Tibial artery (tissue), 4 donors: ENCODE data around the gene KIF14.
"Not testable (repeated sequence)": the region's sequence is repeated elsewhere in the genome, so short reads cannot be mapped to it uniquely, and the experiment has no call there.

Experiments
- DNase-seq, 2 donors: peaks; one replicate each; pipeline ENCODE4 v3.0.0-alpha.2; 2019
- H3K27ac ChIP-seq, 2 donors: fragments of 200-600 bp; sonication (generic) in 1 of 2; 1 replicate in 1 of 2; 2 replicates in 1 of 2; pipeline ENCODE4 v1.5.1; 2018 to 2019; ENCODE audit warnings: mild to moderate bottlenecking in 1 of 2
- H3K27me3 ChIP-seq, 2 donors: fragments of 200-600 bp; sonication (generic) in 1 of 2; one replicate each; pipeline versions ENCODE4 v1.5.1 to v1.6.0; 2016 to 2019
- H3K36me3 ChIP-seq, 3 donors: fragments of 200-600 bp; sonication (generic) in 2 of 3; one replicate each; pipeline ENCODE4 v1.5.1; 2016 to 2019; ENCODE audit warnings: mild to moderate bottlenecking in 2 of 3
- H3K4me1 ChIP-seq, 4 donors: fragments of 200-600 bp; sonication (generic) in 2 of 4; 1 replicate in 3 of 4; 2 replicates in 1 of 4; pipeline ENCODE4 v1.5.1; 2016 to 2019
- H3K4me3 ChIP-seq, 2 donors: fragments of 200-600 bp; sonication (generic) in 1 of 2; 1 replicate in 1 of 2; 2 replicates in 1 of 2; pipeline ENCODE4 v1.5.1; 2018 to 2019; ENCODE audit warnings: mild to moderate bottlenecking in 2 of 2
- H3K9me3 ChIP-seq, 3 donors: fragments of 200-600 bp; sonication (generic) in 1 of 3; one replicate each; pipeline ENCODE4 v1.5.1; 2016 to 2019
- intact Hi-C: fragments of 100-400 bp; cut with DNase I; formaldehyde crosslinking; loops from one replicate; pipeline ENCODE4 v1.15.0; 2023; ENCODE audit warnings: low total_unique reads
- TF ChIP-seq, protein P1 (sequence below), 2 experiments: fragments of 200-600 bp in 1 of 2; fragments of 450-650 bp in 1 of 2; IDR thresholded peaks; one replicate each; pipeline ENCODE4 v1.5.1; 2017 to 2019; ENCODE audit warnings: antibody characterized with exemption in 2 of 2, mild to moderate bottlenecking in 1 of 2, moderate library complexity in 1 of 2

The KIF14 gene

DNA sequence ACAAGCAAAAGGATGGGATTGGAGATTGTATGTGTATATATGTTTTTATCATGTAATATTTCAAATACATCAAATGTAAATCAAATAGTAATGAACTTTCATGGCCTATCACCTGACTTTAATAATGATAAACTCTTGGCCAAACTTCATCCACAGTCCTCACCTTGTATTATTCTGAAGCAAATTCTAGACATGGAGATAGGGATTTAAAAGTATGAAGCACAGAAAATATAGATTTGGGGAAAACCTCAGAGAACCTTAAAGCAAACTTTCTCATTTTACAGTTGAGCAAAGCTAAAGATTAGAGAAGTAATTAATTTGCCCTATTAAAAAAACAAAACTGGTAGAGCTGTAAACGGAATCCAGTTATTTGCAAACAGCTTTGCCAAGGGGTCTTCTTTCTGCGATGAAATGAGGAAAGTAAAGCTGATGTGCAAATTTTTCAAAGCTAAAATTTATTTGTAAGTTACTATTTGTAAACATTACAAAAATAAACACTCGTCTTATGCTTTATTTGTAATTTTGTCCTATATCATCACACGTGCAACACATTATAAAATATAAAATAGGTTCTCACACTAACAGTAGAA is 19.9 kb upstream of the KIF14 start:
- Histone ChIP-seq H3K4me3 (no peak overlapping the region), H3K4me1 (no peaks in the 10 kb centered on the region), H3K9me3 (no peaks in the 10 kb centered on the region), H3K27me3 (no peaks in the 10 kb centered on the region), H3K36me3 (peaks cover 4 to 24% (median 6%) of the 10 kb centered on the region in 3 donors), H3K27ac (no peak overlapping the region)
- intact Hi-C loops: no loop called here
- TF ChIP-seq, protein P1, sequence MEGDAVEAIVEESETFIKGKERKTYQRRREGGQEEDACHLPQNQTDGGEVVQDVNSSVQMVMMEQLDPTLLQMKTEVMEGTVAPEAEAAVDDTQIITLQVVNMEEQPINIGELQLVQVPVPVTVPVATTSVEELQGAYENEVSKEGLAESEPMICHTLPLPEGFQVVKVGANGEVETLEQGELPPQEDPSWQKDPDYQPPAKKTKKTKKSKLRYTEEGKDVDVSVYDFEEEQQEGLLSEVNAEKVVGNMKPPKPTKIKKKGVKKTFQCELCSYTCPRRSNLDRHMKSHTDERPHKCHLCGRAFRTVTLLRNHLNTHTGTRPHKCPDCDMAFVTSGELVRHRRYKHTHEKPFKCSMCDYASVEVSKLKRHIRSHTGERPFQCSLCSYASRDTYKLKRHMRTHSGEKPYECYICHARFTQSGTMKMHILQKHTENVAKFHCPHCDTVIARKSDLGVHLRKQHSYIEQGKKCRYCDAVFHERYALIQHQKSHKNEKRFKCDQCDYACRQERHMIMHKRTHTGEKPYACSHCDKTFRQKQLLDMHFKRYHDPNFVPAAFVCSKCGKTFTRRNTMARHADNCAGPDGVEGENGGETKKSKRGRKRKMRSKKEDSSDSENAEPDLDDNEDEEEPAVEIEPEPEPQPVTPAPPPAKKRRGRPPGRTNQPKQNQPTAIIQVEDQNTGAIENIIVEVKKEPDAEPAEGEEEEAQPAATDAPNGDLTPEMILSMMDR (IDR thresholded peaks at IDR 0.05): no peak
- DNase-seq: no peak

GRCh38 chr1:200638073-200638472 is 17.5 kb upstream of the KIF14 start:
- Histone ChIP-seq H3K9me3 (no peaks in the 10 kb centered on the region), H3K4me1 (no peaks in the 10 kb centered on the region), H3K27ac (no peak overlapping the region), H3K27me3 (no peaks in the 10 kb centered on the region), H3K4me3 (no peak overlapping the region), H3K36me3 (peaks cover 3 to 12% (median 6%) of the 10 kb centered on the region in 3 donors)
- intact Hi-C loops: no loop called here
- TF ChIP-seq, protein P1 (IDR thresholded peaks at IDR 0.05): no peak
- no peak for DNase-seq

DNA sequence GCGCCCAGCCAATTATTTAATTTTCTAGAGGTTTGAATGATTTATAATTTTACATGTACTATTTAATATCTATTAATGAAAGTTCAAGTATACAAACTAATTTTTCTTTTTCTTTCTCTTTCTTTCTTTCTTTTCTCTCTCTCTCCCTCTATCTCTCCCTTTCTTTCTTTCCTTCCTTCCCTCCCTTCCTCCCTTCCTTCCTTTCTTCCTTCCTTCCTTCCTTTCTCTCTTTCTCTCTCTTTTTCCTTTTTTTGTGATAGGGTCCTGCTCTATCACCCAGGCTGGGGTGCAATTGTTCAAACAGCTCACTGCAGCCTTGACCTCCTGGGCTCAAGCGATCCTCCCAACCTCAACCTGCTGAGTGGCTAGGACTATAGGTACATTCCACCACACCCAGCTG is 16.1 kb upstream of the KIF14 start:
- H3K4me3 ChIP-seq: no peak overlapping the region
- H3K27ac ChIP-seq: no peak overlapping the region
- H3K36me3 ChIP-seq: peaks cover 0 to 11% (median 6%) of the 10 kb centered on the region in 3 donors
- TF ChIP-seq, protein P1 (IDR thresholded peaks at IDR 0.05): no peak
- no peaks in the 10 kb centered on the region for H3K4me1 ChIP-seq
- no peaks in the 10 kb centered on the region for H3K27me3 ChIP-seq
- intact Hi-C loops: no loop called here
- no peak for DNase-seq
- H3K9me3 ChIP-seq: no peaks in the 10 kb centered on the region

- TF ChIP-seq, protein P1 (IDR thresholded peaks at IDR 0.05): no peak
- Histone ChIP-seq H3K9me3 (no peaks in the 10 kb centered on the region), H3K4me1 (no peaks in the 10 kb centered on the region), H3K27me3 (no peaks in the 10 kb centered on the region), H3K36me3 (peaks cover 0 to 8% (median 4%) of the 10 kb centered on the region in 3 donors), H3K27ac (no peak overlapping the region), H3K4me3 (no peak overlapping the region)
- no peak for DNase-seq
- intact Hi-C loops: no loop called here
Observed at GRCh38 chr1:200634261-200635122, 13.9 kb upstream of the KIF14 start.

DNA sequence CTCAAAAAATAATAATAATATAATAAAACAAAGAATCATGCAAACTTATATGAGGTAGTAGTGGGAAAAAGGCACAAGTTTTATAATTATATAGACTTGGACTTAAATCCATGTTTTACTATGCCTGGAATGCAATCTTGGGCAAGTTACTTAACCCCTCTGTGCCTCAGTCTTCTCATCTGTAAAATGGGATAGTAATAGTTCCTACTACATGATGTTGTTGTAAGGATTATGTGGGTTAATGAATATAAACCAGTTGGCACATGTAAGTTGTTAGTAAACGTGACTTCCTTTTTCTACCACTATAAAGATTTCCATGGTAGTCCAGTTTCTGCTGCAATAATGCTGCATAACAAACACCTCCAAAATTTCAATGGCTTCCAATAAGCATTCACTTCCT is 10.8 kb upstream of the KIF14 start:
- Histone ChIP-seq H3K36me3 (no peaks in the 10 kb centered on the region), H3K9me3 (no peaks in the 10 kb centered on the region), H3K27ac (no peak overlapping the region), H3K4me3 (no peak overlapping the region), H3K4me1 (no peaks in the 10 kb centered on the region), H3K27me3 (no peaks in the 10 kb centered on the region)
- no peak for DNase-seq
- intact Hi-C loops: no loop called here
- TF ChIP-seq, protein P1 (IDR thresholded peaks at IDR 0.05): no peak

DNA sequence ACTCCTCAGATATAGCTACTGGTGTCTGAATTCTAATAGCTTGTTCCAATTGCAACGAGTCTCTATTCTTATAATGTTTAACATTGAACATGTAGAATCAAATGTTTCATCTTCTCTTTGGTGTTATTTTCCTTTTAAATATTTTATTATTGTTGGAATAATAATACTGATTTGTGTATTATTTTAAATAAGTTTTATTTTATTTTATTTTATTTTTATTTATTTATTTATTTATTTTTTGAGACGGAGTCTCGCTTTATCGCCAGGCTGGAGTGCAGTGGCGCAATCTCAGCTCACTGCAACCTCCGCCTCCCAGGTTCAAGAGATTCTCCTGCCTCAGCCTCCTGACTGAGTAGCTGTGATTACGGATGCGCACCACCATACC is 10.0 kb upstream of the KIF14 start:
- H3K36me3 ChIP-seq, intact Hi-C loops, H3K9me3 ChIP-seq, H3K27ac ChIP-seq, DNase-seq, H3K4me1 ChIP-seq, H3K4me3 ChIP-seq, H3K27me3 ChIP-seq: not testable (repeated sequence)
